ENCODE measurements around the gene FADS2. TPM values are rescaled to one million over a fixed set of nuclear protein-coding genes. Genes with fewer than 3 reads are reported as not detected.

Gene FADS2
- total and polyA plus RNA-seq, 2 donors = 11.2 to 39.5 TPM

DNA sequence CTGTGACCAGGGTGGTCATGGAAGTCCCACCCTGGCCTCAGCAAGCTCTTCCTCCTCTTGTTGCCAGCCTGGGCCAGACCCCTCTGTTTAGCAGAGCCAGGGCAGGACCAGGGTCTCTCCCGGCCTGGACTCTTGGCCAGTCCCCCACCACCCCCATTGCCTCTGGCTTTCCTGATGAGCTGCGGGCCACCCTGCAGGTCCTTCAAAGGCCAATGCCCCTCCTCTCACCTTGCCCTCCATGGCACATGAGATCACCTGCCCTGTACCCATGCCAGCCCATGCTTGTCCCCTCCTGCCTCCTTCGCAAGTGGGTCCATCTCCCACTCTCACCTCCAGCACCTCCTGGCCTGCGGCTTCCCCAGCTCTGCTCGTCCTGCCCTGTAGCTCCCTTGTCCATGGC lies 10.4 kb downstream of the FADS2 start:
- Histone ChIP-seq H3K27me3 (ENCODE audit: control insufficient read depth in 2 of 2, insufficient read depth in 1 of 2, low read length in 1 of 2) (no peaks in the 10 kb centered on the region), H3K4me1 (ENCODE audit: control insufficient read depth in 2 of 2, insufficient read depth in 2 of 2, low read length in 2 of 2) (peaks cover 23 to 36% of the 10 kb centered on the region in 2 donors), H3K9me3 (ENCODE audit: control insufficient read depth in 2 of 2, insufficient read depth in 1 of 2, low read length in 1 of 2) (no peaks in the 10 kb centered on the region), H3K36me3 (ENCODE audit: control insufficient read depth in 2 of 2, insufficient read depth in 2 of 2, low read length in 1 of 2) (peaks cover 43 to 61% of the 10 kb centered on the region in 2 donors), H3K27ac (ENCODE audit: low read depth in 1 of 2, low read length in 1 of 2) (no peak overlapping the region), H3K4me3 (ENCODE audit: low read length in 2 of 2) (no peak overlapping the region)
- 89% methylated on average over 5 of the region's 5 CpGs for WGBS
- DNase-seq (ENCODE audit: low read depth in 6 of 9, low spot score in 9 of 9) = no peak

DNA sequence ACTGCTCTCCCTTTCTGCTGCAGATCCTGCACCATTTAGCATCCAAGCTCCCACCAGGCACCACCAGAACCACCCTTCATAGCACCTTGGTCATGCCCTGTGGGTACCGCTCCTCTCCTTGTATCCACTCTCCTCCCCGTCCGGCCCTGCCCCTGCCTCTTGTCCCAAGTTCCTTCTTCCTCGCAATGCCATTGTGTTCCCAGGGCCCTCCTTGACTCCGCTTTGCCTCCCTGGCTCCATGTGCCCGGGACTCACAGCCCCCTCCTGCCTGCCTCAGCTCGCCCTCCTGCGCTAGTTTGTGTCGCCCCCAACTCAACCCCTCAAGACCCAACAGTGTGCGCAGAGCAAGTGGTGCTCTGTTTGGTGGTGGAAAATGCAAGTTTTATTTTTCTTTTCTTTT lies 10.8 kb downstream of the FADS2 start:
- DNase-seq (ENCODE audit: low read depth in 6 of 9, low spot score in 9 of 9) = no peak
- no peak overlapping the region for H3K27ac ChIP-seq (ENCODE audit: low read depth in 1 of 2, low read length in 1 of 2)
- H3K4me3 ChIP-seq (ENCODE audit: low read length in 2 of 2) = no peak overlapping the region
- peaks cover 43 to 61% of the 10 kb centered on the region in 2 donors for H3K36me3 ChIP-seq (ENCODE audit: control insufficient read depth in 2 of 2, insufficient read depth in 2 of 2, low read length in 1 of 2)
- H3K27me3 ChIP-seq (ENCODE audit: control insufficient read depth in 2 of 2, insufficient read depth in 1 of 2, low read length in 1 of 2) = no peaks in the 10 kb centered on the region
- no peaks in the 10 kb centered on the region for H3K9me3 ChIP-seq (ENCODE audit: control insufficient read depth in 2 of 2, insufficient read depth in 1 of 2, low read length in 1 of 2)
- 88% methylated on average over 10 of the region's 10 CpGs for WGBS
- peaks cover 19 to 32% of the 10 kb centered on the region in 2 donors for H3K4me1 ChIP-seq (ENCODE audit: control insufficient read depth in 2 of 2, insufficient read depth in 2 of 2, low read length in 2 of 2)

DNA sequence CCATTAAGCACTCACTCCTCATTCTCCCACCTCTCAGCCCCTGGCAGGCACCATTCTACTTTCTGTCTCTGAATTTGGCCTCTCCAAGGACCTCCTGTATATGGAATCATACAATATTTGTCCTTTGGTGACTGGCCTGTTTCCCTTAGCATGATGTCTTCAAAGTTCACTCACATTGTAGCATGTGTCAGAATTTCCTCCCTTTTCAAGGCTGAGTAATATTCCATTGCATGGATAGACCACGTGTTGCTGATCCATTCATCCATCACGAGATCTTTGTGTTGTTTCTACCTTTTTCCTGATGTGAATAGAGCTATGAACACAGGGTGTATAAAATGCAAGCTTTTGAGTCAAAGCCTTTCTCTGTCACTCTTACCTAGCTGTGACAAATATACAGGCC lies 11.6 kb downstream of the FADS2 start:
- 96% methylated on average over 2 of the region's 2 CpGs for WGBS
- H3K4me3 ChIP-seq (ENCODE audit: low read length in 2 of 2) = no peak overlapping the region
- no peaks in the 10 kb centered on the region for H3K27me3 ChIP-seq (ENCODE audit: control insufficient read depth in 2 of 2, insufficient read depth in 1 of 2, low read length in 1 of 2)
- H3K9me3 ChIP-seq (ENCODE audit: control insufficient read depth in 2 of 2, insufficient read depth in 1 of 2, low read length in 1 of 2) = no peaks in the 10 kb centered on the region
- H3K36me3 ChIP-seq (ENCODE audit: control insufficient read depth in 2 of 2, insufficient read depth in 2 of 2, low read length in 1 of 2) = peaks cover 43 to 67% of the 10 kb centered on the region in 2 donors
- H3K4me1 ChIP-seq (ENCODE audit: control insufficient read depth in 2 of 2, insufficient read depth in 2 of 2, low read length in 2 of 2) = peaks cover 11 to 24% of the 10 kb centered on the region in 2 donors
- no peak overlapping the region for H3K27ac ChIP-seq (ENCODE audit: low read depth in 1 of 2, low read length in 1 of 2)
- DNase-seq (ENCODE audit: low read depth in 6 of 9, low spot score in 9 of 9) = no peak

DNA sequence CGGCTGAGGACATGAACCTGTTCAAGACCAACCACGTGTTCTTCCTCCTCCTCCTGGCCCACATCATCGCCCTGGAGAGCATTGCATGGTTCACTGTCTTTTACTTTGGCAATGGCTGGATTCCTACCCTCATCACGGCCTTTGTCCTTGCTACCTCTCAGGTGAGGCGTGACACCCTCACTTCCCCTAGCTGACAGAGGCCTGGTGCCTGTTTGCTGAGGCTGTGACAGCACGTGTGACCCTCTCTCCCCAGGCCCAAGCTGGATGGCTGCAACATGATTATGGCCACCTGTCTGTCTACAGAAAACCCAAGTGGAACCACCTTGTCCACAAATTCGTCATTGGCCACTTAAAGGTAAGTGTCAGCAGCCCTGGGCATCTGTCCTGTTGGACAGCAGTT lies 12.3 kb downstream of the FADS2 start:
- Histone ChIP-seq H3K9me3 (ENCODE audit: control insufficient read depth in 2 of 2, insufficient read depth in 1 of 2, low read length in 1 of 2) (no peaks in the 10 kb centered on the region), H3K4me1 (ENCODE audit: control insufficient read depth in 2 of 2, insufficient read depth in 2 of 2, low read length in 2 of 2) (peaks cover 6 to 17% of the 10 kb centered on the region in 2 donors), H3K36me3 (ENCODE audit: control insufficient read depth in 2 of 2, insufficient read depth in 2 of 2, low read length in 1 of 2) (peaks cover 47 to 71% of the 10 kb centered on the region in 2 donors), H3K4me3 (ENCODE audit: low read length in 2 of 2) (no peak overlapping the region), H3K27me3 (ENCODE audit: control insufficient read depth in 2 of 2, insufficient read depth in 1 of 2, low read length in 1 of 2) (no peaks in the 10 kb centered on the region), H3K27ac (ENCODE audit: low read depth in 1 of 2, low read length in 1 of 2) (no peak overlapping the region)
- no peak for DNase-seq (ENCODE audit: low read depth in 6 of 9, low spot score in 9 of 9)
- 95% methylated on average over 7 of the region's 7 CpGs for WGBS

DNA sequence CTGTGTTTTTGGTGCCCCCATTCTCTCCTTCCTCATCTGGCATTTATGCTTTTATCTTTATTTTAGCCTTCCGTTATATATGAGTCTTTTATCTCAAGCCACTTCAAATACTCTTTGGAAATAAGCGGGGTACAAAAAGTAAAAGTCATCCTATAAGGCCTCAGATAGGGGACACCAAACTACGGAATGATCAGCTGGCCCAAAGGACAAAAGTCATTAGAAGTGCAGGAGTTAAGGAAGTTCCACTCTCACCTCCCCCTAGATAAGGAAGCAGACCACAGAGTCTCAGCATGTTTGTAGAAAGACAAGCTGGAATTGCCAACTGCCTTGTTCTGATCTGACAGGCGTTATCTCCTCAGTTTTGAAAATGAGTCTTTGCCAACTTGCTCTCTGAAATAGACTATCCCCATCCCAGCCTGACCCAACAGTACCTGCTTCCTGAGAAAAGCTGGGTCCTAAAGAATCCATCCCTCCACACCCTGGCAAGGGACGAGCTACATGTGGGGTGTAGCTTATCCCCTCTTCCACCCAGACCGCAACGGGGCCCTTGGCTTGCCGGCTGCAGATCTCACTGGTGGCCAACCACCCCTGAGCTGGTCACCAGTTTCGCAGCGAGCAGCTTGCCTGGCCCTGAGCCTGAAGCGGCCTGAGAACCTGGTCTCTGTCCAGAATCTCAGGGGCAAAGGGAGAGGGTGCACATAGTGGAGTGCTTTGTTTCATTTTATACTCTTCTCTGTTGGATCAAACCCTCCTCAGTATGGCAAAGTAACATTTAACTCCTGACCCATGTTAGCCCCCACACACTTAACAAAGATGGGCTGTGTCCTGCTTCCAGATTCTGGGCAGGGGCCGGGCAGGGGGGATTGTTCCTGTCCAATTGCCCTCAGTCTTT lies 13.8 kb downstream of the FADS2 start:
- 78% methylated on average over 12 of the region's 12 CpGs for WGBS
- no peaks in the 10 kb centered on the region for H3K9me3 ChIP-seq (ENCODE audit: control insufficient read depth in 2 of 2, insufficient read depth in 1 of 2, low read length in 1 of 2)
- DNase-seq (ENCODE audit: low read depth in 6 of 9, low spot score in 9 of 9) = no peak
- no peak overlapping the region for H3K4me3 ChIP-seq (ENCODE audit: low read length in 2 of 2)
- H3K36me3 ChIP-seq (ENCODE audit: control insufficient read depth in 2 of 2, insufficient read depth in 2 of 2, low read length in 1 of 2) = peaks cover 47 to 81% of the 10 kb centered on the region in 2 donors
- H3K27ac ChIP-seq (ENCODE audit: low read depth in 1 of 2, low read length in 1 of 2) = peak overlapping the region in 1 of 2 donors; percentile 11
- H3K27me3 ChIP-seq (ENCODE audit: control insufficient read depth in 2 of 2, insufficient read depth in 1 of 2, low read length in 1 of 2) = no peaks in the 10 kb centered on the region
- peaks cover 6 to 8% of the 10 kb centered on the region in 2 donors for H3K4me1 ChIP-seq (ENCODE audit: control insufficient read depth in 2 of 2, insufficient read depth in 2 of 2, low read length in 2 of 2)

GRCh38 chr11:61842528-61842820 lies 14.4 kb downstream of the FADS2 start:
- Histone ChIP-seq H3K27me3 (ENCODE audit: control insufficient read depth in 2 of 2, insufficient read depth in 1 of 2, low read length in 1 of 2) (no peaks in the 10 kb centered on the region), H3K9me3 (ENCODE audit: control insufficient read depth in 2 of 2, insufficient read depth in 1 of 2, low read length in 1 of 2) (no peaks in the 10 kb centered on the region), H3K36me3 (ENCODE audit: control insufficient read depth in 2 of 2, insufficient read depth in 2 of 2, low read length in 1 of 2) (peaks cover 49 to 81% of the 10 kb centered on the region in 2 donors), H3K4me3 (ENCODE audit: low read length in 2 of 2) (no peak overlapping the region), H3K4me1 (ENCODE audit: control insufficient read depth in 2 of 2, insufficient read depth in 2 of 2, low read length in 2 of 2) (peaks cover 6 to 8% of the 10 kb centered on the region in 2 donors), H3K27ac (ENCODE audit: low read depth in 1 of 2, low read length in 1 of 2) (no peak overlapping the region)
- 97% methylated on average over 7 of the region's 7 CpGs for WGBS
- DNase-seq (ENCODE audit: low read depth in 6 of 9, low spot score in 9 of 9) = no peak

- Histone ChIP-seq H3K27ac (ENCODE audit: low read depth in 1 of 2, low read length in 1 of 2) (no peak overlapping the region), H3K4me3 (ENCODE audit: low read length in 2 of 2) (no peak overlapping the region), H3K27me3 (ENCODE audit: control insufficient read depth in 2 of 2, insufficient read depth in 1 of 2, low read length in 1 of 2) (no peaks in the 10 kb centered on the region), H3K4me1 (ENCODE audit: control insufficient read depth in 2 of 2, insufficient read depth in 2 of 2, low read length in 2 of 2) (peaks cover 6 to 8% of the 10 kb centered on the region in 2 donors), H3K9me3 (ENCODE audit: control insufficient read depth in 2 of 2, insufficient read depth in 1 of 2, low read length in 1 of 2) (no peaks in the 10 kb centered on the region), H3K36me3 (ENCODE audit: control insufficient read depth in 2 of 2, insufficient read depth in 2 of 2, low read length in 1 of 2) (peaks cover 55 to 81% of the 10 kb centered on the region in 2 donors)
- no peak for DNase-seq (ENCODE audit: low read depth in 6 of 9, low spot score in 9 of 9)
- whole genome bisulfite sequencing = 91% methylated on average over 16 of the region's 16 CpGs
Observed at GRCh38 chr11:61844909-61845565, 16.9 kb downstream of the FADS2 start.

GRCh38 chr11:61846362-61847020 lies 18.4 kb downstream of the FADS2 start:
- DNase-seq (ENCODE audit: low read depth in 6 of 9, low spot score in 9 of 9) = no peak
- Histone ChIP-seq H3K9me3 (ENCODE audit: control insufficient read depth in 2 of 2, insufficient read depth in 1 of 2, low read length in 1 of 2) (no peaks in the 10 kb centered on the region), H3K36me3 (ENCODE audit: control insufficient read depth in 2 of 2, insufficient read depth in 2 of 2, low read length in 1 of 2) (peaks cover 57 to 79% of the 10 kb centered on the region in 2 donors), H3K4me3 (ENCODE audit: low read length in 2 of 2) (no peak overlapping the region), H3K27me3 (ENCODE audit: control insufficient read depth in 2 of 2, insufficient read depth in 1 of 2, low read length in 1 of 2) (no peaks in the 10 kb centered on the region), H3K27ac (ENCODE audit: low read depth in 1 of 2, low read length in 1 of 2) (no peak overlapping the region), H3K4me1 (ENCODE audit: control insufficient read depth in 2 of 2, insufficient read depth in 2 of 2, low read length in 2 of 2) (peaks cover 4 to 6% of the 10 kb centered on the region in 2 donors)
- 97% methylated on average over 10 of the region's 10 CpGs for WGBS

Measured in thymus (tissue), 11 donors.